NCI-H128 (cell line): ENCODE data around the gene SHISA9.

ENCODE experiments used
- DNase-seq: peaks from one replicate; lab custom pipeline; 2025; ENCODE audit not compliant: unreplicated experiment; lab: John Stamatoyannopoulos, UW

Gene SHISA9

GRCh38 chr16:13245713-13246377 is 344.4 kb downstream of the SHISA9 start:
- DNase-seq, result no peak

- DNase-seq, result no peak
Observed at GRCh38 chr16:13254998-13255614, 353.7 kb downstream of the SHISA9 start.

GRCh38 chr16:13262270-13263090 is 361.1 kb downstream of the SHISA9 start:
- no peak for DNase-seq

- DNase-seq, result no peak
Observed at GRCh38 chr16:13264749-13265552, 363.6 kb downstream of the SHISA9 start.

- DNase-seq, result no peak
Observed at GRCh38 chr16:13269359-13269758, 368.0 kb downstream of the SHISA9 start.

GRCh38 chr16:13269905-13270528 is 368.6 kb downstream of the SHISA9 start:
- DNase-seq, result no peak

- DNase-seq, result no peak
Observed at GRCh38 chr16:13270602-13271001, 369.2 kb downstream of the SHISA9 start.

GRCh38 chr16:13289515-13289914 is 388.1 kb downstream of the SHISA9 start:
- no peak for DNase-seq
